Measurements from ENCODE around the gene SH3RF3. TPM values are rescaled to one million over a fixed set of nuclear protein-coding genes. Genes with fewer than 3 reads are reported as not detected.
A peak's percentile ranks its signal among the peaks of the same experiment; 100 is the strongest.

SH3RF3 gene
- total RNA-seq, 2 donors from 2014 or later, result 0.05 TPM; not detected in 1

DNA sequence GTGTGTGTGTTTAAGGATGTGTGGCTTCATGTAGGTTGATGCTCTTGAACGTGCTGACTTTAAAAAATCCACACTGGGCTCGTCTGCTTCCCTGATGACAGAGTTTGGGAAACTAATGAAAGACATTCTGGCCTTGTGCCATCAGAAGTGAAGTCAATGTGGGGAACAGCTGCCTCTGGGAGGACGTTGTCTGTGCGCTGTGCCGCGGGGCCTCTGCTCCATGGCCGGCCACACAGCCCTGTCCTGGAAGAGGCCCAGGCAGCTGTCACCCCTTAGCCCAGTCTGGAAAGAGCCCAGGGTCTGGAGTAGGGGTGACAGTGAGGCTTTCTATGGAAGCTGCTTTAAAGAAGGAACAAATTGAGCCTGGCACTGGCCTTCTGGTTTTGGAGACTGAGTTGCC, 155.8 kb downstream of the SH3RF3 start:
- ATAC-seq, result no peak
- no peak overlapping the region for H3K4me3 Mint-ChIP-seq

GRCh38 chr2:109285244-109285651, 156.2 kb downstream of the SH3RF3 start:
- ATAC-seq, result no peak
- Mint-ChIP-seq H3K4me3 (no peak overlapping the region), H3K9me3 (no peaks in the 10 kb centered on the region), H3K27me3 (peaks cover 0 to 2% of the 10 kb centered on the region in 2 donors), H3K4me1 (ENCODE audit: low read depth in 2 of 2) (no peaks in the 10 kb centered on the region), H3K36me3 (no peaks in the 10 kb centered on the region), H3K27ac (no peak overlapping the region)
- DNase-seq (ENCODE audit: low spot score), result no peak

More for the DNA sequence above, 155.8 kb downstream of the SH3RF3 start:
- no peak for DNase-seq (ENCODE audit: low spot score)
- H3K27ac Mint-ChIP-seq, result no peak overlapping the region
- no peaks in the 10 kb centered on the region for H3K4me1 Mint-ChIP-seq (ENCODE audit: low read depth in 2 of 2)
- H3K36me3 Mint-ChIP-seq, result no peaks in the 10 kb centered on the region
- H3K9me3 Mint-ChIP-seq, result no peaks in the 10 kb centered on the region
- H3K27me3 Mint-ChIP-seq, result peaks cover 0 to 2% of the 10 kb centered on the region in 2 donors

GRCh38 chr2:109287413-109287812, 158.4 kb downstream of the SH3RF3 start:
- H3K36me3 Mint-ChIP-seq, result no peaks in the 10 kb centered on the region
- H3K4me3 Mint-ChIP-seq, result no peak overlapping the region
- no peaks in the 10 kb centered on the region for H3K9me3 Mint-ChIP-seq
- H3K27me3 Mint-ChIP-seq, result peaks cover 0 to 2% of the 10 kb centered on the region in 2 donors
- DNase-seq (ENCODE audit: low spot score) (no peak), ATAC-seq (no peak)
- H3K4me1 Mint-ChIP-seq (ENCODE audit: low read depth in 2 of 2), result no peaks in the 10 kb centered on the region
- H3K27ac Mint-ChIP-seq, result no peak overlapping the region

- ATAC-seq (no peak), DNase-seq (ENCODE audit: low spot score) (no peak)
- no peaks in the 10 kb centered on the region for H3K36me3 Mint-ChIP-seq
- H3K4me1 Mint-ChIP-seq (ENCODE audit: low read depth in 2 of 2), result no peaks in the 10 kb centered on the region
- H3K4me3 Mint-ChIP-seq, result no peak overlapping the region
- H3K27ac Mint-ChIP-seq, result no peak overlapping the region
- H3K27me3 Mint-ChIP-seq, result peaks cover 0 to 2% of the 10 kb centered on the region in 2 donors
- no peaks in the 10 kb centered on the region for H3K9me3 Mint-ChIP-seq
Measured at GRCh38 chr2:109287838-109288237, 158.8 kb downstream of the SH3RF3 start.

DNA sequence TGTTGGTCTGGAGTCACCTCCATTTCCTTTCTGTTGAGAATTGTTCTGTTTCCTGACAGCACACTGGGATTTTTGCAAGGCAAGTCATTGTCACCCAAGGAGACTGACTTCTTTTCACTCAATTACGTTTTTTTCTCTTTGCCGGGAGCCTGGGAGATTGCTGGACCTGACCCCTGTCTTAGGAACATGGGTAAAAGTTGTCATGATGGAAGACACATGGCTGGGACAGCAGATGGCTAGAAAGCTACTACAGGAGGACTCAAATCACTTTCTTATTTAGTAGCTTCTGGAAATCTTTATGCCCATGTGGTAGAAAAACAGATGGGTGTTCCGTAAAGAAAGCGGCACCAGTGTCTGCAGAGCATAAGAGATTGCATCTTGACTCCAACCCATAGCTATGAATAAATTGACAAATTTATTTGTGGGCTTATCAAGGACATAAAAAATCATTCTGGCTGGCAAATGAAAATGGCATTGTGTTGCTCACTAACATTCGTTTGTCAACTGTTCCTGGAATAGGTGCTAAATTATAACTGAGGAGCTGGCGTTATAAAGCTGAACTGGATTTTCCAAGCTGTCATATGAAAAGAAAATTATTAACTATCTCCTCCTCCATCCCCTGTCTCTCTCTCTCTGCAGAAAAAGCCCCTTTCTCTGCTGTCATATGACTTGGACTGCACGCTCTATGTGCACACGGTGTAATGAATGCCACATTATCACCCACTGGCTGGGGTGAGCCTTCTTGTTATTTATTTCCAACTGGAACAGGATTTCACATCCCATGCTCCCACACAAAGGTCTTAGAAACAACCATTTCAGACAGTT, 159.8 kb downstream of the SH3RF3 start:
- Mint-ChIP-seq H3K36me3 (no peaks in the 10 kb centered on the region), H3K9me3 (no peaks in the 10 kb centered on the region), H3K27ac (no peak overlapping the region), H3K4me1 (ENCODE audit: low read depth in 2 of 2) (no peaks in the 10 kb centered on the region), H3K4me3 (no peak overlapping the region), H3K27me3 (peaks cover 0 to 2% of the 10 kb centered on the region in 2 donors)
- ATAC-seq (no peak), DNase-seq (ENCODE audit: low spot score) (no peak)

DNA sequence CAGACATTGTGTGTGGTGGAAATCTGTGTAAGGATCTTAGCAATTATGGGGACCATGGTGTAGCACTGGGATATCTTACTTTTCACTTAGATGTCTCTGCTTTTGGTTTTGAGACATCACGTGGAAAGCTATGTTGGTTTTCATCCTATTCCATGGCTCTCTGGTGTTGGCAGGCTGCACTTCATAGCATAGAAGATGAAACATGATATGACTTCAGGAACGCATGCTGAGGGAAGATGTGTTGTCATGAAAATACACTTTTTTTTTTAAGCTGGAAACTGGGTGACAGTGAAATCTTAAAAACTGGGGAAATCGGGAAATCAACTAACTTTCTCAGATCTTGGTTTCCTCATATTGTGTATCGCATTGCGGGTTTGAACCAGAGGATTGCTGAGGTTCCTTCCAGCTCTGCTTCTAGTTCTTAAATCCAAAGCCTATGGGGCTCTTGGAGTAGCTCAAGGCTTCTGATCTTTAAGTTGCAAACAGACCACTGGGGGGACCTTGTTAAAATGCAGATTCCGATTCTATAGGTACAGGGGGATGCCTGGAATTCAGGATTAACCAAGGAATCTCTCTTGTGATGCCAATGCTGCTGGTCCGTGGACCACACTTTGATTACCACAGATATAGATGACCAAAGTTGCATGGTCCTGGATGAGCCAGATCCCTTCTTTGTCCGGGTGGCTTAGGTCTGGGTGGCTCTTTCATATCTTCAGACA, 160.7 kb downstream of the SH3RF3 start:
- DNase-seq (ENCODE audit: low spot score) (no peak), ATAC-seq (no peak)
- Mint-ChIP-seq H3K4me1 (ENCODE audit: low read depth in 2 of 2) (no peaks in the 10 kb centered on the region), H3K27me3 (peaks cover 0 to 4% of the 10 kb centered on the region in 2 donors), H3K4me3 (no peak overlapping the region), H3K9me3 (no peaks in the 10 kb centered on the region), H3K27ac (no peak overlapping the region), H3K36me3 (no peaks in the 10 kb centered on the region)

DNA sequence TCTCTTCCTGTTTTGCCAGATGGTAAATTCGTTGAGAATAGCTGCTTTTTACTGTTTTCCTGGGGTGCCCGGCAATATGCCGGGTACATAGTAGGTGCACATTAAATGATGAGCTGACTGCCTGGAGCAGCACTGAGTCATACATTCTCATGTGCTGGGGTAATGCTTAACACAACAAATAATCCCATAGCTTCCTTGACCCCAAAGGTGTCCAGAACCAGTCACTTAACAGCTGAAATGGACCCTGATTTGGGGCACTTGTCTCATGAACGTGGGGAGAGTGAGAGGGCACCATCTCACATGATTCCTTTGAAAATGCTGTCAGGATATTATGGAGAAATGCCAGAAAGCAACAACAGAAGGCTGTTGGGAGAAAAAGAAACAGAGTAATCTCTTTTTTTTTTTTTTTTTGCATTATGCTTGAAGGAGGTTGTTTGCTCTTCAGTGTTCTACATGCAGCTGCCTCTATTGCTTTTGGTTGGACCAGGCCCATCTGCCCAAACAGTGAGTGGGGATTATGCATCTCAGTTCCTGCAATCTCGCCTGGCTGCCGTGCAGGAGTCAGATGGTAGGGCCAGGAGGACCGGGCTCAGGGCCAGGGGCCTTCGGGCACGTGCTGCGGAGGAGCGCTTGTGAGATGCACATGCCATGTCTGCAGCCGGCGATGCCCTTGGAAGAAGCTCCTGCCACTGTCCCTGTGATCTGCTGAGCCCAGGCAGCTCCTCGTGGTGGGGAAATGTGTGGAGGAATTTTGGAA, 162.1 kb downstream of the SH3RF3 start:
- Mint-ChIP-seq H3K27me3 (peaks cover 0 to 4% of the 10 kb centered on the region in 2 donors), H3K9me3 (no peaks in the 10 kb centered on the region), H3K4me1 (ENCODE audit: low read depth in 2 of 2) (peaks cover 0 to 3% of the 10 kb centered on the region in 2 donors), H3K36me3 (no peaks in the 10 kb centered on the region), H3K4me3 (no peak overlapping the region), H3K27ac (no peak overlapping the region)
- no peak for ATAC-seq
- no peak for DNase-seq (ENCODE audit: low spot score)

DNA sequence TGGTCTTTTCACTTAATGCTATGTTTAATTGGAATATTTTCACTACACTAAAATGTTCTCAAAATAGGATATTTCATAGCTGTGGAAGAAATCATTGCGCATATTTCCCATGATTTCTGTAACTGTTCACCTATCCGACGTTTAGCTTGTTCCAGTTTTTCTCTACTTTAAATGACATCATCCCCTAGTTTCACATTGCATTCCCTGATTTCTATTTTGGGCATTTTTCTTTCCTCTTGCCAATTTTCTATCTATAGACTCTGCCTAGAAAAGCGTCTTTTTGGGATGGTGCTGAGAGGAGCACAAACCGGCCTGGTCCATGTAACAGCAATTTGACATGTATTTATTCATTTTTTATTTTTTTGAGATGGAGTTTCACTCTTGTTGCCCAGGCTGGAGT, 163.4 kb downstream of the SH3RF3 start:
- Mint-ChIP-seq H3K9me3 (no peaks in the 10 kb centered on the region), H3K27ac (no peak overlapping the region), H3K36me3 (no peaks in the 10 kb centered on the region), H3K4me3 (no peak overlapping the region), H3K4me1 (ENCODE audit: low read depth in 2 of 2) (peaks cover 0 to 3% of the 10 kb centered on the region in 2 donors), H3K27me3 (peaks cover 0 to 4% of the 10 kb centered on the region in 2 donors)
- no peak for ATAC-seq
- no peak for DNase-seq (ENCODE audit: low spot score)

DNA sequence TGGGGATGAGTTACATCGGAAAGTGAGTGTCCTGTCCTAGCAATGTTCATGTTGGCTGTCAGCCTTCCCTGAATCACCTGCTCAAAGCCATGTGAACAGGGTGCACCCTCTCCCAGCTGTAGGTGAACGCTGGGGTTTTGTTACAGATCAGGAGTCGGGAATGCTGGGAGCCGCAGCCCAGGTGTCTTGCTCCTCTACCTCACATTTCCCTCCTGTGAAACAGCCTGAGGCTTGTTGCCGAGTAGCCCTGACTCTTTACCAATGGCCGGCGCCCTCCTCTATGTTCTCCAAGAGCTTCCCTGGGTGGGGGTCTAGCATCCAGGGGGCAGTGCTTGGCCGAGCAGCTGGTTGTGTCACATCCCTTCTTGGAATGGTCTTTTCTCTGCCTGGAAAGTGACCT, 164.7 kb downstream of the SH3RF3 start:
- ATAC-seq (no peak), DNase-seq (ENCODE audit: low spot score) (peak; percentile 22)
- H3K27ac Mint-ChIP-seq, result no peak overlapping the region
- no peaks in the 10 kb centered on the region for H3K36me3 Mint-ChIP-seq
- peaks cover 0 to 4% of the 10 kb centered on the region in 2 donors for H3K27me3 Mint-ChIP-seq
- H3K9me3 Mint-ChIP-seq, result no peaks in the 10 kb centered on the region
- peaks cover 0 to 3% of the 10 kb centered on the region in 2 donors for H3K4me1 Mint-ChIP-seq (ENCODE audit: low read depth in 2 of 2)
- no peak overlapping the region for H3K4me3 Mint-ChIP-seq

DNA sequence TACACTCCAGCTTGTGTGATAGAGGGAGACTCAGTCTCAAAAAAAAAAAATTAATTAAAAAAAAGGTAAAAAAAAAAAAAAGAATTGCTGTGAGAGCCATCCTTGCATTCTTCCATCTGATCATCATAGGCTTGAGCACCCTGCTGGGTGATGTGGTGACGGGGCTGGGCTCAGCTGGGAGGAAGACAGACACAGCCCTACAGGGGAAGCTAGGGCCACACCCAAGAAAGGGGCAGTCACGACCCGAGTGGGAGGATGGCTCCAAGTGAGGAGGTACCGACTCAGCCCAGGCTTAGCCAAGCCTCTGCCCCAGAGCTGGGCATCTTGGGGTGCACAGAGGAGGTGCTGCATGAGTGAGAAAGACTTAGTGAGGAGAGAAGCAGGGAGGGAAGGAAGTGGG, 165.5 kb downstream of the SH3RF3 start:
- Mint-ChIP-seq H3K27ac (no peak overlapping the region), H3K9me3 (no peaks in the 10 kb centered on the region), H3K4me1 (ENCODE audit: low read depth in 2 of 2) (peaks cover 0 to 3% of the 10 kb centered on the region in 2 donors), H3K4me3 (no peak overlapping the region), H3K27me3 (peaks cover 0 to 2% of the 10 kb centered on the region in 2 donors), H3K36me3 (no peaks in the 10 kb centered on the region)
- ATAC-seq (no peak), DNase-seq (ENCODE audit: low spot score) (peak; percentile 23)

DNA sequence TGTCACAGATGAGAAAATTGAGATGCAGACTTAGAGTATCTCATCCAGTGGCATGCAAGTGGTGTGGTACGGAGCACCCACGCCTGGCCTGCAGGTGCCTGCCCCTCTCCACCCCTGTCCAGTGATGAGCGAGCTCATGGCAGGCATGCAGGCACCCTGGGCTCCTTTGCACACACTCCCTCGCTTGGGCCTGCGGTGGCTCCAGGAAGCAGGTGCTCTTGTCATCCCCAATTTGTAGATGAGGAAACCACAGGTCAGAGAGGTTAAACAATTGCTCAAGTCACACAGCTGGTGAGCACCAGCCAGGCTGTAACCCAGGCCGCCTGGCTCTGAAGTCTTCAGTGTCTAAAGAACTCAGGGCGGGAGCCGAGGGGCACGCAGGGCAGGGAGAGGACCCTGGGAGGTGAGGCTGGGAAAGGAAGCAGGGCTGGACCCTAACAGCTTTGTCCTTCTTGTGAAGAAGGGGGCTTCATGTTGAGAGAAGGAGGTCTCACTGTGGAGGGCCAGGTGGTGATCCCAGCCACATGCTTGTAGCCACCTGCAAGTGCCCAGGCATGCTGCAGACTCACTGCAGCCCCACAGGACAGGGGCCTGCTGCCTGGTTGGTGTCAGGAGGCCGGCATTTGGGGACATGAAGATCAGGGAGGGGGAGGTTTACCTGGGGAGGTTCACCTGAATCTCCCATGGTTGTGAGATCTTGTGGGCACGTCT, 166.2 kb downstream of the SH3RF3 start:
- no peaks in the 10 kb centered on the region for H3K9me3 Mint-ChIP-seq
- DNase-seq (ENCODE audit: low spot score), result peak; percentile 46
- no peaks in the 10 kb centered on the region for H3K36me3 Mint-ChIP-seq
- peaks cover 0 to 2% of the 10 kb centered on the region in 2 donors for H3K27me3 Mint-ChIP-seq
- no peak overlapping the region for H3K4me3 Mint-ChIP-seq
- no peak overlapping the region for H3K27ac Mint-ChIP-seq
- no peak for ATAC-seq
- peaks cover 0 to 3% of the 10 kb centered on the region in 2 donors for H3K4me1 Mint-ChIP-seq (ENCODE audit: low read depth in 2 of 2)

- peaks cover 0 to 3% of the 10 kb centered on the region in 2 donors for H3K4me1 Mint-ChIP-seq (ENCODE audit: low read depth in 2 of 2)
- H3K9me3 Mint-ChIP-seq, result no peaks in the 10 kb centered on the region
- no peak overlapping the region for H3K4me3 Mint-ChIP-seq
- H3K27ac Mint-ChIP-seq, result no peak overlapping the region
- peaks cover 0 to 2% of the 10 kb centered on the region in 2 donors for H3K27me3 Mint-ChIP-seq
- no peak for ATAC-seq
- H3K36me3 Mint-ChIP-seq, result no peaks in the 10 kb centered on the region
- DNase-seq (ENCODE audit: low spot score), result no peak
Measured at GRCh38 chr2:109295781-109296117, 166.7 kb downstream of the SH3RF3 start.

All from natural killer cell treated with Interleukin-12 subunit alpha and Interleukin-12 subunit beta and Interleukin-15 and Interleukin-18, amount 100 ng/mL, for 72 hours (primary cell).